ENCODE data around the gene SLC36A4. TPM values are rescaled to one million over a fixed set of nuclear protein-coding genes. Genes with fewer than 3 reads are reported as not detected.
"Not testable (repeated sequence)": the region's sequence is repeated elsewhere in the genome, so short reads cannot be mapped to it uniquely, and the experiment has no call there.

SLC36A4 gene
- total RNA-seq, 1 donor from 2014 or later: 20.5 TPM

DNA sequence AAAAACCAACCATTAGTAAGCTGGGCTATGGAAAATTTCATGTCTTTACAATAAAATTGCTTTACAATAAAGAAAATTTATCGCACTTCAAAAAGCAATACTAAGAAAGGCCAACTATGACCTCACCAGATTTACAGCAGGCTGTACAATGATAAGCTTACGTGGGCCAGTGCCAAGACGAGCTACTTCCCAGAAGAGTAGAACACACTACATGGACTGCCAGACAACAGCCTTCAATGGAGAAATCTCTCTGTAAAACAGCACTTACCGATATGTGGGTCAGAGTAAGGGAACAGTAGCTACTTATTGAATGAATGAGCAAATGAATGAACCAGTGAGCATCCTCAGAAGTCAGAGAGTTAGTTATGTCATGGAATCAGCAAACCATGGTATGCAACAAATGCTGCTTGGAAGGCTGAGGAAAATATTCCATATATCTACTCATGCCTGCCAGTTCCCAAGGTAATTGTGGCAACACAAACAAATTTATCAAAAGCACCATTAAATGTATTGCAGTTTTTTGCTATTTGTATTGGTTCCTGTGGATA, 74.4 kb downstream of the SLC36A4 start:
- no peak for DNase-seq (ENCODE audit: low spot score)

DNA sequence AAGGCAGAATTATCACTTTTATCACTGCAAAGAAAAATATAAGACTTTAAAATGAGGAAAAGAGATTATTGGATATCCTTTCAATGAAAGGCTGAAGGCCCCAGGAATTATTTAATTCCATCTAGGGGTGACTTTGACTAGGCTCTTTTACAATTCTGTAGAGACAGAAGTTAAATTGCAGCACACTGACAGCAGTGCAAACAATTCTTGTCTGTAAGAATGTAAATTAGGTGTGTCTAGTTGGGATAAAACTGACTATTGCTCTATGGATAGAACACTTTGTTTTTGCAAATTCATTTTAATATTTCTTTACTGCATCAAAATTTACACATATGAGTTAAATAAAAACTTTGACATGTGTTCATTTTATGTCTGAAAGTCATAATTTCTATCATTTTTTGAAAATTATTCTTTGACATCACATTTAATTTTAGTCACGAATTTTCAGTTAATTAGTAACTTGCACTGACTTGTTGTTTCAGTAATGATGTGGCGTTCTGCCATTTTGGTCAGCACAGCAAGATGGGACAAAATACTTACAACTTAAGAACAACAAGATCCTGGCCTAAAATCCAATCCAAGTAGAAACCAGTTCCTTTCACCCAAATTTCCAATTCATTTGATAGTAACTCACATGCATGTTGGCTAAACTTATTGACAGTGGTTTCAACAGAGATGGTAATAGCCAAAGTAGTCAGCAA, 75.1 kb downstream of the SLC36A4 start:
- no peak for DNase-seq (ENCODE audit: low spot score)

DNA sequence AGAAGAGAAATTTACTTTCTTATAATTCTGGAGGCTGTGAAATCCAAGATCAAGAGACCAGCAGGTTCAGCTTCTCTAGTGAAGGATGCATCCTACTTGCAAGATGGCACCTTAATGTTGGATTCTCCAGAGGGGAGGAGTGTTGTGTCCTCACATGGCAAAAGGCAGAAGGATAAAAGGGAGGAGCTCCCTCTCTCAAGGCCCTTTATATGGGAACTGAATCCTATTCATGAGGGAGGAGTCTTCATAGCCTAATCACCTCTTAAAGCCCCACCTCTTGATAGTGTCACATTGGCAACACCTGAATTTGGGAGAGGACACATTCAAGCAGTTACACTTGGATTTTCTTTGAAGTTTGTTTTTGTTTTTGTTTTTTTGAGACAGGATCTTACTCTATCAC, 79.5 kb downstream of the SLC36A4 start:
- DNase-seq (ENCODE audit: low spot score): no peak

DNA sequence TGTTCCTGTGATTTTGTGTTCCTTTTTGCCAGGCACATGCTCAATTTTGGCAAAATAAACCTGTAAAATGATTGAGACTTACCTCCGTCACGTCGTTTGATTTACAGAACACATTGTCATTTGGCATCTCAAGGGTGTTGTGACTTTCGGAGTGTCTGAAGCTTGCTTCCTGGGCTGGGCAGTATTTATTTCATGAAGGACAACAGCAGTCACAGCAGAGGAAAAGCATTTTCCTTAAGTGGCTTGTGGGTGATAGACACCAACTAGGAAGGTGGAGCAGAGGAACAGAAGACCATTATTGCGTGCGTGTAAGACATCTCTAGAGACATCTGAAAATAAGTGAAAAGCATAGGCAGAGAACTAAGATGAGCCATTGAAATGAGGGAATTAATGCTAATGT, 80.2 kb downstream of the SLC36A4 start:
- no peak for DNase-seq (ENCODE audit: low spot score)

DNA sequence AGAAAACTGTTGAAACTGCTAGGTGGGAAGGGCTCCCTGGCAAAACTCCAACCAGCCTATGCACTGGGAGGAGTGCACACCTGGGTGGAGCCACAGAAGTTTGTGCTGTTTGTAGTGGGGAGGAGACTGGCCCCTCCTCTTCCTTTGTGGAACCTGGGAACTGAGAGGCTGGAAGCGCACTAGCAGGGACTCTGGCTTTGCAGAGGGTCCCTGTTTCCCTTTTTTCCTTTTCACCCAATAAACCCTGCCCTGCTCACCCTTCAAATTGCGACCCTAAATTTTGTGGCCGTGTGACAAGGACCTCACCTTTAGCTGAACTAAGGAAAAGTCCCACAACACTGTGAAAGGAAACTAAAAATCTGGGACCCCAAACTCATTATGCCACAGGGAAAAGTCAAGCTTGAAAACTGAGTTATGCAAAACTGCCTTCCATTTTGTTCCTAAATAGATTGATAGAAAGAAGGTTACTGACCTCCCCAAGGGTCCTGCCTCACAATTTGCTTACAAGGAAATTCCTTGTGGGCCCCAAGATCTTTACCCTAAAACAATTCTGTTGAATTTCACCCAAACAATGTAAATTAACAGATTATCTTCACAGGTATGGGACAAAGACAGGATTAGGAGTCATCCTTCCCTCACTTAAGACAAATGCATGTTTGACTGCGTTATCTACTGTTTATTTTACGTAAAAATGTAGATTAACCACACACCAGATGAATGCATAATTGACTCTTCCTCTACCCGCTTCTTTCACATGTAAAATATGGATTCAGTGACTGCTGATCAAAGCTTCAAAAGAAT, 81.0 kb downstream of the SLC36A4 start:
- DNase-seq (ENCODE audit: low spot score): no peak

DNA sequence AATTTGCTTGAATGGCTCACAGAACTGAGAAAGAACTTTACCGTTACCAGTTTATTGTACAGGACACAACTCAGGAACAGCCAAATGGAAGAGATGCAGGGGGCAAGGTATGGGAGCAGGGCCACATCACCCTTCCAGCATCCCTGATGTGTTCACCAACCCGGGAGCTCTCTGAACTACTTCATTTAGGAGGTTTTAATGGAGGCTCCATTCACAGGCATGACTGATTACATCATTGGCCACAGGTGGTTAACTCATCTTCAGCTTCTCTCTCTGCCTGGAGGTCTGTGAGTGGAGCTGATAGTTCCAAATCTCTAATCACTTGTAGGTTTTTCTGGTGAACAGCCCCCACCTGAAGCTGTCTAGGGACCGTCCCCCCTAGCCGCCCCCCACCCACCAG, 83.5 kb downstream of the SLC36A4 start:
- DNase-seq (ENCODE audit: low spot score): no peak

DNA sequence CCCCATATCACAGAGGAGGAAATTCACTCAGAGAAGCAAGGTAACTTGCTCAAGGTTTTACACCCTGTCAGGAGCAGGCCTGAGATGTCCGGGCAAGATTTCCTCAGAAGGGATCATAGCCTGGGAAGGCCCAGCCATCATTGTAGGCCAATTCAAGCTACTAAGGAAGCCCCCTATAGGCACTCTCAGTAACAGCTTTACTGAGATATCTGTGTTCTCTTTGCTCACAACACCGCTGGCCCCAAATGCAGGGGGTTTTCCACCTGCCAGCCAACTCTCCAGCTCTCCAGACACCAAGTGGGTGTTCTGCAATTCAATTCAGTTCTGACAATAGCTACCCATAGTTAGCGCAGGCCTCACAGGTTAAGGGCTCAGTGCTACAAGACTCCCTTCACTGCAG, 84.0 kb downstream of the SLC36A4 start:
- DNase-seq (ENCODE audit: low spot score): no peak

DNA sequence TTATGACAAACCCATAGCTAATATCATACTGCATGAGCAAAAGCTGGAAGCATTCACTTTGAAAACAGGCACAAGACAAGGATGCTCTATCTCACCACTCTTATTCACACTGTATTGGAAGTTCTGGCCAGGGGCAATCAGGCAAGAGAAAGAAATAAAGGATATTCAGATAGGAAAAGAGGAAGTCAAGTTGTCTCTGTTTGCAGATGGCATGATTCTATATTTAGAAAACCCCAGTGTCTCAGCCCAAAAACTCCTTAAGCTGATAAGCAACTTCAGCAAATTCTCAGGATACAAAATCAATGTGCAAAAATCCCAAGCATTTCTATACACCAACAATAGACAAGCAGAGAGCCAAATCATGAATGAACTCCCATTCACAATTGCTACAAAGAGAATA, 86.6 kb downstream of the SLC36A4 start:
- DNase-seq (ENCODE audit: low spot score): not testable (repeated sequence)

DNA sequence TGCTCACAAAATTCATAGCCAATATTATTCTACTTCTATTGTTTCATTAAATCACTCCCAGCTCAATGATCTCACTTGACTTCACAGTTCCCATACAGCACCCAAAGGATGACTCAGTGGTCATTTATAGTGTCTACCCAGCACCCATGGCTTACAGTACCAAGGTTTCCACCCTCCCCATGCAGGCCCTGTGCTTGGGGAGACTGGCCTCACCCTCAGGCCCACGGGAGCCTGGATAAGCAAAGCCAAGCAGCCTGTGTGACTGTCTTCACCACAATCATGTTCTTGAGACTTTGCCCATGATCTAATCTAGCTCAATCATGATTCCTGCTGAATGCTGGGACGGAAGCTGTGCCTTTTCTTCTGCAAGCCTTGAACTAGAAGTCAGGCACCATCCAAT, 97.6 kb downstream of the SLC36A4 start:
- DNase-seq (ENCODE audit: low spot score): no peak

DNA sequence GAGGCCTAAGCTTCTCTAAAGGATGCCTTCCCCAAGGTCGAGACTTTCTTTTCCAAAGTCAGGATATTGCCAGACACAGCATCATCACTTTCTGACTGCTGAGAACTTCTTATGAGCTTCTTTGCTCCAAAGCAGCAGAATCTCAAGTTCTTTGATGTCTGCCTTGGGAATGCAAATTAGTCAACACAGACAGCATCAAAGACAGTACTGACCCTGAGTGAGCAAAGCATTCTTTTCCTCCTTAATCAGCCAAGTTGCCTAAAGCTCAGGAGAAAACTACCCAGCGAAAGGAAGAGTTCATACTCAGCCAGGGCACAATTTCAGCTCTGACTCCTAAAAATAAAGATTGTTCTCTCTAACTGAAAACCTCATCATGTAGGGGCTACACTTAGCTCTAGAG, 98.0 kb downstream of the SLC36A4 start:
- DNase-seq (ENCODE audit: low spot score): no peak

Other genes with a start within 250 kb of the SLC36A4 start
- gene MTNR1B, start 228.3 kb downstream of the SLC36A4 start, total RNA-seq: not detected
- gene DEUP1, start 132.8 kb upstream of the SLC36A4 start, total RNA-seq: not detected